ENCODE measurements around the gene VPS16. TPM values are rescaled to one million over a fixed set of nuclear protein-coding genes. Genes with fewer than 3 reads are reported as not detected.

Gene VPS16
- total RNA-seq (2014; rRNA removed; shearing (Covaris generic)) = 44.1 and 48.1 TPM in 2 replicates

GRCh38 chr20:2840138-2840966, at the start of gene VPS16, which contains the start of gene PCED1A:
TSS of gene VPS16 (plus strand) at chr20:2840745. CDS start at chr20:2840775, 30 bp downstream.
TSS of gene PCED1A (minus strand) at chr20:2840655. CDS start at chr20:2839912, 743 bp downstream.
- DNase-seq (ENCODE audit: low spot score) = peak; percentile 75

DNA sequence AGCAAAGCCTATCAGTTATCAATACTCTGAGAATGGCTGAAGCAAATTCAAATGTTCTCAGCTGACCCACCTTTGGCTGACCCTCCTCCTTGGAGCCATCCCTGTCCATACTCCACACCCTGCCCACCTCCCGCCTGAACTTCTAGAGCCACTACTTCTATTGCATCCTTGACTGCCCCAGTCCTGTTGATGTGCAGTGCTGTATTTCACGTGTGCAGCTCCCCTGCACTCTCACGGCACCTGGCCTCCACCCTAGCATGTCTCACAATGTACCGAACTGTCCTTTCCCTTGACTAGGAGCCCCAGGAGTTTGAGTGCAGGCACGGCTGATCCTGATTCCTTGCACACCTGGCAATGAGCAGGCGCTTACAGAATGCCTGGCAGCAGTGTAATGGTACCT, 47.1 kb upstream of the VPS16 start:
- no peak for DNase-seq (ENCODE audit: low spot score)

GRCh38 chr20:2794202-2794748, 46.3 kb upstream of the VPS16 start:
- no peak for DNase-seq (ENCODE audit: low spot score)

- no peak for DNase-seq (ENCODE audit: low spot score)
Measured at GRCh38 chr20:2794866-2795447, 45.6 kb upstream of the VPS16 start.

DNA sequence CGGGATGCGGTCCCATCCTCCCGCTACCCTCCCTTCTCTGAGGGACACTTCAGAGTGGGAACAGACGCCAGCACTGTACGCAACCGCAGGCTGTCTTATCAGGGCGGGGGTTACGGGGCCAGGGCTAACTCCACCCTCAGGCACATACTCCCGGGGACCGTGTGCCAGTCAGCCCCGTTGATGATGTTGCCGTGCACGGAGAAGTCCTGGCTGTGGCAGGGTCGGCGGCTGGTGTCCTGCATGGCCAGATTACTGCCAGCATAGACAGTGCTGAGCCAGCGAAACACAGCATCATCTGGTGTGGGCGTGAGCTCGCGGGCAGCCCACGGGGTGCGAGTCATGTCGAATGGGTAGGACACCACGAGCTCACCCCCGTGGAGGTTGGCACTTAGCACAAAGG, 45.1 kb upstream of the VPS16 start:
- no peak for DNase-seq (ENCODE audit: low spot score)

GRCh38 chr20:2796011-2796660, 44.4 kb upstream of the VPS16 start:
- no peak for DNase-seq (ENCODE audit: low spot score)

DNA sequence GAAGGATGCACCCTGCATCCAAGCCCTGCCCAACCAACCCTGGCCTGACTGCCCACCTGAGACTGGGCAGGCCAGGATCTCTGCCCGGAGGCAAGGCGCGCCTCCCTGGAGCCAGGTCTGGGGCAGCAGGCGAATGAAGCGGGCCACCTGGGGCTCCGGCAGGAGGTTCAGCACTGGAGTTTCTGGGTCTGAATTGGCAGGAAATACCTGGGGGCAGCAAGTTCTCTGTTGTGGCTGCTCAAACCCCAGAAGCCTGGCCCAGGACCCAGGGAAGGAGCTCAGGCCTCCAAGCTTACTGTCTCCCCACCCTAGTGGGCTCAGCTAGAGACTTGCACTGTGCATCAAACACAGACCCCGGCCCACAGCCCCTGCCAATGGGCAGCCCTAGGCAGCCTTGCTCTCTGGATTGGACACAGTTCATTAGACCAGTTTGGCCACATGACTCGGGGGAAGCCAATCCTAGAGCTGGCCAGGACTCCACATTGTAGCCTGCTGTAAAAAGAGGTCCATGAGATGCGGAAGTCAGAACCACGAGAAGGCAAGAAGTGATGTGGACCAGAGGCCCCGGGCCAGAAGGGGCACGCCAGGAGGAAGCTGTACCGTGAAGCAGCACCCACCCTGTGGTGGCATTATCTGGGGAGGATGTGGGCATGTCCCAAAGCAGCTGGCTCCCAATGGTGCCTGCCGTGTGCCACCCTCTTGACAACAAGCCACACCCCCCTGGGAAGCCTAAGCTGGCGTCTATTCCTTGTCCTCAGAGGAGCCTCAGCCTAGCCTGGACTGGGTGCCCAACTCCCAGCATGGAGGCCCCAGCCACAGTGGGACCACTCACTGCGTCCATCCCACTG, 43.2 kb upstream of the VPS16 start:
- no peak for DNase-seq (ENCODE audit: low spot score)

DNA sequence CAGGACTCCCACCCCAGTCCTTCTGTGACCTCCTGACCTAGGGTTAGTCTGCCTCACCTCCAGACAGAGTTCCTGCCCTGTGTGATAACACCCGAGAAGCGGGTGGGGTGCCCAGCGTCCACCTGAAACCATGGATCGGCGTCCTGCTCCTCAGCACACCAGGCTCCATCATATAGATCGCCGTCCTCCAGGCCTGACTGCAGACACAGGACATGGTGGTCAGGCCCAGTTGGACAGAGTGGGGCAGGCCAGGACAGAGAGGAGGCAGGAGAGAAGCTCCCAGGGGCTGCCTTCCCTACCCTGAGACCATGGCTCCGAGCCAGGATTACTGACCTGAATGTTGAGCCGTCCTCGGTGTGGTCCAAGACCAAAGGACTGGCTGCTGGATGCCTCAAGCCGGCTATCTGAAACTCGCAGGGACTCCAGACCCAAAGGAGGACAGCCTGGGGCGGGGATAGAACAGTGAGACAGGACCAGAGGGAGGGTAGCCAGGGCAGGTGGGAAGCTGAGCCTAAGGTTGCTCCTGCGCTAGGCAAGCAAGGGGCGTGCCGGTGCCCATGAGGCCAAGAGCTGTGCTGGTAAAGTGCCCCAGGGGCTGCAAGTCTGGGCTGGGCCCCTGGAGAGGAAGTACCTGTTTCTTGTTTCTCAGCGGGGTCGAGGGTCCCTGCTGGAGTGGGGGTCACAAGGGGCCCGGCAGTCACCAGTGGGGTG, 42.3 kb upstream of the VPS16 start:
- no peak for DNase-seq (ENCODE audit: low spot score)

GRCh38 chr20:2798814-2799213, 41.7 kb upstream of the VPS16 start:
- DNase-seq (ENCODE audit: low spot score) = no peak

GRCh38 chr20:2799271-2799670, 41.3 kb upstream of the VPS16 start:
- DNase-seq (ENCODE audit: low spot score) = no peak

GRCh38 chr20:2799688-2800520, 40.6 kb upstream of the VPS16 start:
- no peak for DNase-seq (ENCODE audit: low spot score)

- DNase-seq (ENCODE audit: low spot score) = no peak
Measured at GRCh38 chr20:2800521-2801285, 39.8 kb upstream of the VPS16 start, which contains the start of gene CPXM1. TSS of gene CPXM1 (minus strand) at chr20:2800627. CDS start at chr20:2800572, 55 bp downstream.

- DNase-seq (ENCODE audit: low spot score) = no peak
Measured at GRCh38 chr20:2801286-2801728, 39.2 kb upstream of the VPS16 start.

- no peak for DNase-seq (ENCODE audit: low spot score)
Measured at GRCh38 chr20:2804041-2804828, 36.3 kb upstream of the VPS16 start.

DNA sequence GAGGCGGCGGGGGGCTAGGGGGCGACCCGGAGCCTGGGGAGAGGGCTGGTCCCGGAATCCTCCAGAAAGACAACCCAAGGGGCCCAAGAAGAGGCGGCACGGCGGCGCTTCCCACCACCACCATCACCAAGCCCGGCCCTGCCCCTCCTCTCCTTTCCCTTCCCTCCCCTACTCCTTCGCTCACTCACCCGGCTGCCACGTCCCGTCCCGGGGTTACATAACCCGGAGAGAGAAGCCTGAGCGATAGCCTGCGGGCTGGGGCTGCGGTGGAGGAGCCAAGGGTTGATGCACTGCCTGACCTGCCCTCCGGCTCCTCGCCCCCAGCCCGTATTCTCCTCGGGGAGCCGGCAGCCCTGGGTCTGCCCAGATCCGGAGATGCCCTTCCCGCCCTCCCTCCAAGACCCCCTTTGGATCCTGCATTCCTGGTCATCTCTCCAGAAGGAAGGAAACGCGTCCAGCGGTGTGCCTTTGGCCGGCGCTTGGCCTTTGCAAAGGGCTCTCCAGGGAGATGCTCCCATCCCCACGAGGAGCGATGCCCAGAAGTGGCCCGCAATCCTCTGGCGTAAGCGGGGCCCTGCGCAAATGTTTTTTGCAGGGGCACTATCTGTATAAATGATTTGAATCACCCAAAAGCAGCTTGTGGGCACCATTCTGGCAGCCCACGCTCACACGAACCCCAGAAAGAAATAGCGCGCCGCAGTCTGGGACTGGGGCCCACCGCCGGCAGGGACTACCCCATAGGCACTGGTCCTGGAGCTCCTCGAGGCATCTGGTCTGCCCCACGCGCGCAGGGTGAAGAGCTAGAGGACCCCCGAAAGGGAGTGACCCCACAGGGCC, 35.5 kb upstream of the VPS16 start:
- no peak for DNase-seq (ENCODE audit: low spot score)

- no peak for DNase-seq (ENCODE audit: low spot score)
Measured at GRCh38 chr20:2805689-2806350, 34.7 kb upstream of the VPS16 start.

GRCh38 chr20:2806351-2806701, 34.2 kb upstream of the VPS16 start:
- DNase-seq (ENCODE audit: low spot score) = no peak
